ENCODE measurements around the gene FILIP1.

DNA sequence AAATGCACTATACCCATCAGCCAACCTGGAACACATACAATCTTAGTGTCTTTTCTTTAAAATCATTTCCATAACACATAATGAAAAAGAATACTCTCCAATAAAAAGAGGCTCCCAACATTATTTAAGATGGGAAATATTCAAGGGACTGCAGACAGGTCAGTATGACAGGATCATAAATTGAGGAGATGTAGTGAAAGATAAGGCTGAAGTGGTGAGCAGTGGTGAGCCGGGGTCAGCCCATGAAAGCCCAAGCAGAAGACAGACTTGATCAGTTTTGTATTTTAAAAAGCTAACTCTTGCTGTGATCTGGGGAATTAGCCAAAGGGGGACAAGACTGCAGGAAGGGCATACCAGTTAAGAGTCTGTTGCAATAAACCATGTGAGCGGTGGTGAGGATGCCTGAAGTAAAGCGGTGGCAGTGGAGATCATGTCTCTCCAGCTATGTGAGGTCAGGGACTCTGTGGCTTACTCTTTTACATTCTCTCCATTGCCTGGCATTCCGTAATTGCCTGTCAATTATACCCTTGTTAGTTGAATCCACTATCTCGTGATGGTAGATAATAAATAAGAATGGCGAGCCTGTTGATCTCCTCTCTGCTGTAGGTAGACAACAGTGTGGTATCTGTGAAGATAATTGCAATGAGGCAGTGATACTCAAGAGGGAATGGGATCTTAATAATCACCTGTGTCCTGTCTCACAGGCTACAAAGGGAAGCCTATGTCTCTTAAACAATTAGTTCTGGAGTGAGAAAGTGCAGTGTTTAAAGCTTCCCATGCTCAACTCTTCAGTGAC lies 97.4 kb downstream of the FILIP1 start:
- TF ChIP-seq SRF (IDR thresholded peaks at IDR 0.05; ENCODE audit: low read depth, low read length) (no peak), CEBPB (IDR thresholded peaks at IDR 0.05; ENCODE audit: low read depth, low read length) (no peak), CREB1 (IDR thresholded peaks at IDR 0.05) (no peak), POLR2A (IDR thresholded peaks at IDR 0.05; ENCODE audit: control extremely low read depth in 1 of 2, low read depth in 2 of 2, low read length in 2 of 2) (no peak), POLR2AphosphoS5 (IDR thresholded peaks at IDR 0.05; ENCODE audit: low read depth, low read length) (no peak)
- TF ChIP-seq, protein P1, sequence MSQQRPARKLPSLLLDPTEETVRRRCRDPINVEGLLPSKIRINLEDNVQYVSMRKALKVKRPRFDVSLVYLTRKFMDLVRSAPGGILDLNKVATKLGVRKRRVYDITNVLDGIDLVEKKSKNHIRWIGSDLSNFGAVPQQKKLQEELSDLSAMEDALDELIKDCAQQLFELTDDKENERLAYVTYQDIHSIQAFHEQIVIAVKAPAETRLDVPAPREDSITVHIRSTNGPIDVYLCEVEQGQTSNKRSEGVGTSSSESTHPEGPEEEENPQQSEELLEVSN (IDR thresholded peaks at IDR 0.05), result no peak
- TF ChIP-seq, protein P2, sequence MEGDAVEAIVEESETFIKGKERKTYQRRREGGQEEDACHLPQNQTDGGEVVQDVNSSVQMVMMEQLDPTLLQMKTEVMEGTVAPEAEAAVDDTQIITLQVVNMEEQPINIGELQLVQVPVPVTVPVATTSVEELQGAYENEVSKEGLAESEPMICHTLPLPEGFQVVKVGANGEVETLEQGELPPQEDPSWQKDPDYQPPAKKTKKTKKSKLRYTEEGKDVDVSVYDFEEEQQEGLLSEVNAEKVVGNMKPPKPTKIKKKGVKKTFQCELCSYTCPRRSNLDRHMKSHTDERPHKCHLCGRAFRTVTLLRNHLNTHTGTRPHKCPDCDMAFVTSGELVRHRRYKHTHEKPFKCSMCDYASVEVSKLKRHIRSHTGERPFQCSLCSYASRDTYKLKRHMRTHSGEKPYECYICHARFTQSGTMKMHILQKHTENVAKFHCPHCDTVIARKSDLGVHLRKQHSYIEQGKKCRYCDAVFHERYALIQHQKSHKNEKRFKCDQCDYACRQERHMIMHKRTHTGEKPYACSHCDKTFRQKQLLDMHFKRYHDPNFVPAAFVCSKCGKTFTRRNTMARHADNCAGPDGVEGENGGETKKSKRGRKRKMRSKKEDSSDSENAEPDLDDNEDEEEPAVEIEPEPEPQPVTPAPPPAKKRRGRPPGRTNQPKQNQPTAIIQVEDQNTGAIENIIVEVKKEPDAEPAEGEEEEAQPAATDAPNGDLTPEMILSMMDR (IDR thresholded peaks at IDR 0.05; ENCODE audit: control extremely low read depth in 1 of 3, insufficient read depth in 1 of 3, low read depth in 1 of 3, low read length in 3 of 3), result no peak
- TF ChIP-seq, protein P3, sequence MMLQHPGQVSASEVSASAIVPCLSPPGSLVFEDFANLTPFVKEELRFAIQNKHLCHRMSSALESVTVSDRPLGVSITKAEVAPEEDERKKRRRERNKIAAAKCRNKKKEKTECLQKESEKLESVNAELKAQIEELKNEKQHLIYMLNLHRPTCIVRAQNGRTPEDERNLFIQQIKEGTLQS (IDR thresholded peaks at IDR 0.05; ENCODE audit: insufficient read depth, low read depth, low read length), result no peak

Measured in H1 (cell line).